ENCODE data around the gene CLTA.
"Not testable (repeated sequence)": the region's sequence is repeated elsewhere in the genome, so short reads cannot be mapped to it uniquely, and the experiment has no call there.

The CLTA gene

GRCh38 chr9:36159509-36159908 is 31.2 kb upstream of the CLTA start:
- DNase-seq, result not testable (repeated sequence)

DNA sequence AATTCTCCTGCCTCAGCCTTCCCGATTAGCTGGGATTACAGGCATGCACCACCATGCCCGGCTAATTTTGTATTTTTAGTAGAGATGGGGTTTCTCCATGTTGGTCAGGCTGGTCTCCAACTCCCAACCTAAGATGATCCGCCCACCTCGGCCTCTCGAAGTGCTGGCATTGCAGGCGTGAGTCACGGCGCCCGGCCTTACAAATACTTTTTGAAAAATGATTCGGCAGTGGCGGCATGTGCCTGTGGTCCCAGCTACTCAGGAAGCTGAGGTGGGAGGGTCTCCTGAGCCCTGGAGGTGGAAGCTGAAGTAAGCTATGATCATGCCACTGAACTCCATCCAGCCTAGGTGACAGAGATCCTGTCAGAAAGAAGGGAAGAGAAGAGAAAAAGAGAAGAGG is 30.6 kb upstream of the CLTA start:
- DNase-seq, result not testable (repeated sequence)

- DNase-seq, result no peak
Measured at GRCh38 chr9:36161187-36161586, 29.5 kb upstream of the CLTA start.

DNA sequence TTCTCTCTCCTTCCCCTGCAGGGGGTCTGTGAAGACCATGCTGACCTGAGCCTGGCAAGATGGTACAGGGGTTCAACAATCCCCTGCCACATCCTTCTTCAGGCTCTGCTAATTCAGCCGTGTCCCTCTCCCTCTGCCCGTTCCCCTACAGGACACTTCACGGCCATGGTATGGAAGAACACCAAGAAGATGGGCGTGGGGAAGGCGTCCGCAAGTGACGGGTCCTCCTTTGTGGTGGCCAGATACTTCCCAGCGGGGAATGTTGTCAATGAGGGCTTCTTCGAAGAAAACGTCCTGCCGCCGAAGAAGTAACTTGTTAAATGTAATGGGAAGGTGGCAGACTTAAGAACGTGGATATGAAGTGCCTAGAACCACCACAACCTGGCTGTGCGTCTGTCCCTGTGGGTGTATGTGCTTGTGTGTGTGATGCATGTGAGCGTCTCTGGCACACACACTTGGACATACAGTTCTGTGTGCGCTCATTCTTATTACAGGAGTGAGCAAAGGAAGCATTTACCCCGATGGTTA is 28.4 kb upstream of the CLTA start:
- no peak for DNase-seq

DNA sequence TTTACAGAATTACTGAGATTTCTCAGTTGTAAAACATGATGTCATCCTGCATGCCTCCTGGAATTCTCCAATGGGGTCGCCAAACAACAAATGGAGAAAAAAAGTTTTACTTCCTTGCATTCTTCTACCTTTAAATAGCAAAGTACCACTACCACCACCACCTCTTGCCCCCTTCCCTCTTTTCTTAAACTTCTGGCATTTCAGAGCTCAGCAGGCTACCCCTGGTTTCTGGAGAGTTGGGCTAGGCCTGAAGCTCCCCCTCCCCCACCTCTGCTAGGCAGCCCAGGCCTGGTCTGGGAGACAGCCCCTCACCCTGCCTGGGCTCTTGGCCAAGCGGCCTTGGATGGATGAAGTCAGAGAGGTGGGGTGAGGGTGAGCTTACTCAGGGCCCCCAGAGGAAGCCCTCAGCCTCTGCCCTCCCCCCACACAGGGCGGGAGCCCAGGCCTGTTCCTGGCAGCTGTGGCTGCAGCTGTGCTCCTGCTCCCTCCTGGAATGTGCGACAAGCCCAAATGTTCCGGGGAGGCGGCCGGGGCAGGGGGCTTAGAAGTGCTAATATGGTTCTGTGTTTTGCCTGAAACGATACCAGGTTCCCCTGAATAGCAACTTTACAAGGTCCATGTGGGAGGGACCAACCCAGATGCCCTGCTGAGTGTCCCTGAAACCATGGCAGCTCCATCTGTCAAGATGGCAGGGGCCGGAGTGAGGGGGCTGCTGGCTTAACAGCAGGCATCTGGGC is 27.5 kb upstream of the CLTA start:
- DNase-seq, result no peak

GRCh38 chr9:36163786-36164170 is 26.9 kb upstream of the CLTA start:
- DNase-seq, result no peak

GRCh38 chr9:36164372-36164771 is 26.3 kb upstream of the CLTA start:
- no peak for DNase-seq

- no peak for DNase-seq
Measured at GRCh38 chr9:36164989-36165388, 25.7 kb upstream of the CLTA start.

DNA sequence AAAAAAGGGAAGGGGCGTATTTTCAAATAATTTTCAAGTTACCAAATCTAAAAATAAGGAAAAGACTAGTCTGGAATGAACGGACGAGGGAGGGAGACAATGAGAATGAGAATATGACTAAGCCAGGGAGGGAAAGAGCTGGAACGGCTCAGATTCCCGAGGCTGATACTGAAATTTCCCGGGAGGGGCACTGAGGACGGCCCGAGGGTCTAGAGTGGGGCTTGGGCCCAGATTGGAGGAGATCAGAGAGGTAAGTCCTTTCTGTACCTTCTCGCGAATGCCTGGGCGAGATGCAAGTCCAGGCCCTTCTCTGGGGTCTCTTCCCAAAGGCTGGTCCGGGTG is 24.9 kb upstream of the CLTA start:
- DNase-seq, result no peak

- DNase-seq, result peak; percentile 50
Measured at GRCh38 chr9:36166168-36166927, 24.4 kb upstream of the CLTA start.

- peak; percentile 23 for DNase-seq
Measured at GRCh38 chr9:36169166-36169565, 21.6 kb upstream of the CLTA start, which contains the start of gene CCIN. Gene CCIN (plus strand): TSS chr9:36169388. CDS start chr9:36169503, 115 bp downstream.

DNA sequence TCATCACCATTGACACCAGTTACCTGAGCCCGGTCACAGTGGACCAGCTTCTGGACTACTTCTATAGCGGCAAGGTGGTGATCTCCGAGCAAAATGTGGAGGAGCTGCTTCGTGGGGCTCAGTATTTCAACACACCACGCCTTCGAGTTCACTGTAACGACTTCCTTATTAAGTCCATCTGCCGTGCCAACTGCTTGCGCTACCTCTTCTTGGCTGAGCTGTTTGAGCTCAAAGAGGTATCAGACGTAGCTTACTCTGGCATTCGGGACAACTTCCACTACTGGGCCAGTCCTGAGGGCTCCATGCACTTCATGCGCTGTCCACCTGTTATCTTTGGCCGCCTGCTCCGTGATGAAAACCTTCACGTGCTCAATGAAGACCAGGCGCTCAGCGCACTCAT is 21.0 kb upstream of the CLTA start:
- no peak for DNase-seq

- DNase-seq, result no peak
Measured at GRCh38 chr9:36170531-36170930, 20.2 kb upstream of the CLTA start.

GRCh38 chr9:36173861-36174260 is 16.9 kb upstream of the CLTA start:
- DNase-seq, result no peak

DNA sequence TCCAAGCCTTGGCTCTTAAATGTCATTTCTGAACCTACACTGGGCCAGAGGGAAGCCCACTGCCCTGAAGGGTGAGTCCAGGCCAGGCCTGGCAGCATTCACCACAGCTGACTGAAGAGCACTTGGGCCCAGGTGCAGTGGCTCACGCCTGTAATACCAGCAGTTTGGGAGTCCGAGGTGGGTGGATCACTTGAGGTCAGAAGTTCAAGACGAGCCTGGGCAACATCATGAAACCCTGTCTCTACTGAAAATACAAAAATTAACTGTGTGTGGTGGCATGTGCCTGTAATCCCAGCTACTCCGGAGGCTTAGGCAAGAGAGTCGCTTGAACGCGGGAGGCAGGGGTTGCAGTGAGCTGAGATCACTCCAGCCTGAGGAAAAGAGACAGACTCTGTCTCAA is 16.4 kb upstream of the CLTA start:
- DNase-seq, result no peak

DNA sequence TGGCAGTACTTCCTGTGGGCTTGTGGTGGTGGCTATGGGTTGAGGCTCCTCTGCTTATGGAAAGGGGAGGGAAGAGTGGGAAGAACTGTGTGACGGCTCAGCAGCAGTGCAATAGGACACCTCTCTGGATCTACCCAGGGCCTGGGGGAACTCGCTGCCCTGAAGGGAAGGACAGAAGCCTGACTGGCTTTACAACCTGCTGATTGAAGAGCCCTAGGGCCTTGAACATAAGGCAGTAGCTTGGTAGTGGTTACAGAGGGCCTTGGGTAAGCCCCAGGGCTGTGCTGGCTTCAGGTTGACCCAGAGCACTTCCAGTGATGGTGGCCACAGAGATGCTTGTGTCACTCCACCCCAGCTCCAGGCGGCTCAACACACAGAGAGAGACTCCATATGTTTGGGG is 16.0 kb upstream of the CLTA start:
- no peak for DNase-seq

DNA sequence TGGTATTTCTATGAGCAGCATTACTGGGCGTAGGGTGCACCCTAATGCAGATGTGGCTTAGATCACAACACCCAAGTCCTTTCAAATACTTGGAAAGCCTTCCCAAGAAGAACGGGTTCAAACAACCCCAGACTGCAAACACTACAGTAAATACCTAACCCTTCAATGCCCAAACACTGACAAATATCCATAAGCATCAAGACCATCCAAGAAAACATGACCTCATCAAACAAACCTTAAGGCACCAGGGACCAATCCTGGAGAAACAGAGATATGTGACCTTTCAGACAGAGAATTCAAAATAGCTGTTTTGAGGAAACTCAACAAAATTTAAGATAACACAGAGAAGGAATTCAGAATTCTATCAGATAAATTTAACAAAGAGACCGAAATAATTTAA is 15.5 kb upstream of the CLTA start:
- DNase-seq, result not testable (repeated sequence)

GRCh38 chr9:36176496-36176895 is 14.2 kb upstream of the CLTA start:
- not testable (repeated sequence) for DNase-seq

DNA sequence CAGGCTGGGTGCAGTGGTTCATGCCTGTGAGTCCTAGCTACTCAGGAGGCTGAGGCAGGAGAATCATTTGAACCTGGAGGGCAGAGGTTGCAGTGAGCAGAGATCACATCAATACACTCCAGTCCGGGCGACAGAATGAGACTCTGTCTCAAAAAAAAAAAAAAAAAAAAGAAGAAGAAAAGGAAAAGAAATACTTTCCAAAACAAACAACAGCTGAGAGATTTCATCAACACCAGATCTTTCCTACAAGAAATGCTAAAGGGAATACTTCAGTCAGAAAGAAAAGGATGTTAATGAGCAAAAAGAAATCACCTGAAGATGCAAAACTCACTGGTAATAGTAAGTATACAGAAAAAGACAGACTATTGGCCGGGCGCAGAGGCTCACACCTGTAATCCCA is 13.2 kb upstream of the CLTA start:
- DNase-seq, result no peak

- DNase-seq, result not testable (repeated sequence)
Measured at GRCh38 chr9:36180243-36180642, 10.5 kb upstream of the CLTA start.

DNA sequence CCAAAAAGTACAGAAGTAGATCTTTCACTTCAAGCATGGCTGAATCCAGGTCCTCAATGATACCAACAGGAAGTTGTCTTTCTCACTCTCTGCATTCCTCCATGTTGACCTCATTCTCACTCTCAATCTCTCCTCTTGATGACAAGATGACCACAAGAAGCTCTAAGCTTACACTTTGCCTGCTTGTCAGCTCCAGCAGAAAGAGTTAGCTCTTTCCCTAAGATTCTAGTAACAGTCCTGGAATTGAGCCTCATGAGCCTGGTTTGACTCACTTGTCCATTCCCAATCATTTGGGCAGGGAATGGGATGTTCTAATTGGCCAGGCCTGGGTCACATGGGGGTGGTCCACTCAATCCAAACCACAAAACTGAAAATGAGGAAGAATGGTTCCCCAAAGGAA is 3.3 kb upstream of the CLTA start:
- DNase-seq, result no peak

GRCh38 chr9:36188212-36188611 is 2.5 kb upstream of the CLTA start:
- DNase-seq, result no peak

DNA sequence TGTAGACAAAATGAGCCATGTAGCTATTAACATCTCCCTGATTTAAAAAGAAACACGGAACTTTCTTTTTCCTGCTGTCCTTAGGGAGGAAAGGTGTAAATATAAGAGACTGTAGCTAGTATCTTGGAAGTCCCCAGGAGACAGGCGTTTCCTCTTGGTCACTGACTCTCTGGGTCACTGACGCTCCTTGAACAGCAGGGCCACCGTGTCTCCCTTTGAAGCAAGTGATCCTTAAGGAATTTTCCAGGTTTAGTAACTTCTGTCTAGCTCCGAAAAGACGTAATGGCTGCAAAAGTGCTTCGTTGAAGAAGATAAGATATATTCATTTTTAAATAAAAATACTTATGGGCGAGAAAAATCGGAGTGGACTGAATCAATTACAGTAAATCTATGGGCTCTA is 745 bp upstream of the CLTA start:
- peak; percentile 56 for DNase-seq

GRCh38 chr9:36191290-36191645 is 547 bp downstream of the CLTA start:
- peak; percentile 13 for DNase-seq

DNA sequence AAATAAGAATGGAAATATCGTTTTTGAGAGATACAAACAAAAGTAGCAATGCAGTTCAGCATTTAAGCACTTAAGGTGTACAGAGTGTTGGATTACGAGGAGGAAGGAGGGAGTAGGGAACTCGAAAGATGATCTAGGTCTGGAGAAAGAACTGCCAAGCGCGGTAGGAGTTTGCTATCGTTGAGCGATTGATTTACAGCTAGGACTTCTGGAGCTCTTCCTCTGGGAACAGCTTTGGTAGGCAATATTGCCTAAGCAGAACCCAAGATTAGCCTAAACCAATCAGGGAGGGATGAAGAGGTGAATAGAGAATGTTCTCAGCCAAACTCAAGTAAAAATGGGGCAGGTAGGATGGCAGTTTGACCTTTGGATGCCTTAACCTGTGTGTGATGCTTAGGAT is 965 bp downstream of the CLTA start:
- no peak for DNase-seq
